Measurements from ENCODE around the gene CDH23. TPM values are rescaled to one million over a fixed set of nuclear protein-coding genes. Genes with fewer than 3 reads are reported as not detected.

The CDH23 gene
- total and polyA plus RNA-seq, 8 donors: 1.8 to 22.8 (median 3.0) TPM

- no peak for ATAC-seq
- H3K36me3 ChIP-seq: no peaks in the 10 kb centered on the region
- no peak overlapping the region for H3K27ac ChIP-seq
- TF ChIP-seq CTCF (IDR thresholded peaks at IDR 0.05): no peak
- no peak for DNase-seq
- intact Hi-C loops (cut with DNase I): no loop called here
- no peaks in the 10 kb centered on the region for H3K4me1 ChIP-seq
- H3K27me3 ChIP-seq: no peaks in the 10 kb centered on the region
- H3K4me3 ChIP-seq: no peak overlapping the region
- no peaks in the 10 kb centered on the region for H3K9me3 ChIP-seq
Observed at GRCh38 chr10:71573562-71574518, 177.1 kb downstream of the CDH23 start.

- DNase-seq (no peak), ATAC-seq (peak; percentile 62)
- no peaks in the 10 kb centered on the region for H3K27me3 ChIP-seq
- H3K4me1 ChIP-seq: no peaks in the 10 kb centered on the region
- H3K4me3 ChIP-seq: no peak overlapping the region
- H3K36me3 ChIP-seq: no peaks in the 10 kb centered on the region
- TF ChIP-seq CTCF (IDR thresholded peaks at IDR 0.05): no peak
- intact Hi-C loops (cut with DNase I): no loop called here
- H3K27ac ChIP-seq: no peak overlapping the region
- H3K9me3 ChIP-seq: no peaks in the 10 kb centered on the region
Observed at GRCh38 chr10:71575451-71575850, 178.7 kb downstream of the CDH23 start.

- peak; percentile 67 for ATAC-seq
- intact Hi-C loops (cut with DNase I): no loop called here
- no peak overlapping the region for H3K27ac ChIP-seq
Observed at GRCh38 chr10:71575934-71576801, 179.4 kb downstream of the CDH23 start.

GRCh38 chr10:71576842-71577241 lies 180.1 kb downstream of the CDH23 start:
- Histone ChIP-seq H3K27me3 (no peaks in the 10 kb centered on the region), H3K9me3 (no peaks in the 10 kb centered on the region), H3K4me1 (no peaks in the 10 kb centered on the region), H3K27ac (no peak overlapping the region), H3K36me3 (no peaks in the 10 kb centered on the region), H3K4me3 (no peak overlapping the region)
- ATAC-seq (no peak), DNase-seq (no peak)
- intact Hi-C loops (cut with DNase I): no loop called here
- TF ChIP-seq CTCF (IDR thresholded peaks at IDR 0.05): no peak

More at GRCh38 chr10:71575934-71576801, 179.4 kb downstream of the CDH23 start:
- peak in 1 of 4 donors; percentile 69 for DNase-seq
- no peak for TF ChIP-seq CTCF (IDR thresholded peaks at IDR 0.05)
- H3K27me3 ChIP-seq: no peaks in the 10 kb centered on the region
- H3K4me1 ChIP-seq: no peaks in the 10 kb centered on the region
- H3K9me3 ChIP-seq: no peaks in the 10 kb centered on the region
- no peak overlapping the region for H3K4me3 ChIP-seq
- no peaks in the 10 kb centered on the region for H3K36me3 ChIP-seq

- no peaks in the 10 kb centered on the region for H3K36me3 ChIP-seq
- ATAC-seq (no peak), DNase-seq (no peak)
- no peaks in the 10 kb centered on the region for H3K4me1 ChIP-seq
- H3K9me3 ChIP-seq: no peaks in the 10 kb centered on the region
- no peak for TF ChIP-seq CTCF (IDR thresholded peaks at IDR 0.05)
- H3K27me3 ChIP-seq: peaks cover 0 to 3% of the 10 kb centered on the region in 2 donors
- no peak overlapping the region for H3K27ac ChIP-seq
- H3K4me3 ChIP-seq: no peak overlapping the region
- intact Hi-C loops (cut with DNase I): no loop called here
Observed at GRCh38 chr10:71577345-71577744, 180.6 kb downstream of the CDH23 start.
